Measurements from ENCODE around the gene BLTP2.
"Not testable (repeated sequence)": the region's sequence is repeated elsewhere in the genome, so short reads cannot be mapped to it uniquely, and the experiment has no call there.

BLTP2 gene

GRCh38 chr17:28644787-28645575 is at the start of gene BLTP2:
Gene BLTP2, minus strand, starts transcription at chr17:28645158. Its CDS starts 102 bp downstream, at chr17:28645056.
- DNase-seq (ENCODE audit: low read depth, low spot score): peak; percentile 77

- DNase-seq (ENCODE audit: low read depth, low spot score): no peak
These were observed 48.9 kb upstream of the BLTP2 start for GRCh38 chr17:28693869-28694268.

- DNase-seq (ENCODE audit: low read depth, low spot score): no peak
These were observed 44.1 kb upstream of the BLTP2 start for GRCh38 chr17:28689011-28689410.

- DNase-seq (ENCODE audit: low read depth, low spot score): no peak
These were observed 43.5 kb upstream of the BLTP2 start for GRCh38 chr17:28688481-28688880.

GRCh38 chr17:28686296-28686695 is 41.3 kb upstream of the BLTP2 start:
- no peak for DNase-seq (ENCODE audit: low read depth, low spot score)

- no peak for DNase-seq (ENCODE audit: low read depth, low spot score)
These were observed 40.4 kb upstream of the BLTP2 start for GRCh38 chr17:28685366-28685765.

- DNase-seq (ENCODE audit: low read depth, low spot score): no peak
These were observed 40.0 kb upstream of the BLTP2 start for GRCh38 chr17:28684963-28685362.

- DNase-seq (ENCODE audit: low read depth, low spot score): no peak
These were observed 37.7 kb upstream of the BLTP2 start for GRCh38 chr17:28682655-28683054.

- DNase-seq (ENCODE audit: low read depth, low spot score): no peak
These were observed 31.0 kb upstream of the BLTP2 start for GRCh38 chr17:28675980-28676379.

GRCh38 chr17:28675490-28675889 is 30.5 kb upstream of the BLTP2 start:
- no peak for DNase-seq (ENCODE audit: low read depth, low spot score)

- DNase-seq (ENCODE audit: low read depth, low spot score): no peak
These were observed 25.0 kb upstream of the BLTP2 start for GRCh38 chr17:28669918-28670317.

GRCh38 chr17:28667870-28668269 is 22.9 kb upstream of the BLTP2 start:
- DNase-seq (ENCODE audit: low read depth, low spot score): no peak

GRCh38 chr17:28665994-28666393 is 21.0 kb upstream of the BLTP2 start:
- DNase-seq (ENCODE audit: low read depth, low spot score): no peak

GRCh38 chr17:28663723-28664122 is 18.8 kb upstream of the BLTP2 start:
- DNase-seq (ENCODE audit: low read depth, low spot score): no peak

- DNase-seq (ENCODE audit: low read depth, low spot score): no peak
These were observed 17.5 kb upstream of the BLTP2 start for GRCh38 chr17:28662527-28662829.

- DNase-seq (ENCODE audit: low read depth, low spot score): peak; percentile 53
These were observed 16.9 kb upstream of the BLTP2 start, which contains the start of the genes SDF2 and SUPT6H for GRCh38 chr17:28661635-28662526. Gene SDF2, minus strand, starts transcription at chr17:28661906. Its CDS starts 30 bp downstream, at chr17:28661876. Gene SUPT6H, plus strand, starts transcription at chr17:28662205. Its CDS starts 11,197 bp downstream, at chr17:28673402.

- DNase-seq (ENCODE audit: low read depth, low spot score): not testable (repeated sequence)
These were observed 14.5 kb upstream of the BLTP2 start for GRCh38 chr17:28659497-28659881.

- not testable (repeated sequence) for DNase-seq (ENCODE audit: low read depth, low spot score)
These were observed 14.0 kb upstream of the BLTP2 start for GRCh38 chr17:28658766-28659496.

- not testable (repeated sequence) for DNase-seq (ENCODE audit: low read depth, low spot score)
These were observed 13.4 kb upstream of the BLTP2 start for GRCh38 chr17:28658342-28658741.

- DNase-seq (ENCODE audit: low read depth, low spot score): no peak
These were observed 12.8 kb upstream of the BLTP2 start for GRCh38 chr17:28657756-28658155.

GRCh38 chr17:28655160-28655559 is 10.2 kb upstream of the BLTP2 start:
- no peak for DNase-seq (ENCODE audit: low read depth, low spot score)

GRCh38 chr17:28648698-28649097 is 3.7 kb upstream of the BLTP2 start:
- DNase-seq (ENCODE audit: low read depth, low spot score): no peak

Measured in smooth muscle cell of the brain vasculature (primary cell).